Liver (tissue), 9 donors: ENCODE measurements around the gene RAPGEF4. TPM values are rescaled to one million over a fixed set of nuclear protein-coding genes. Genes with fewer than 3 reads are reported as not detected.

ENCODE experiments used
- DNase-seq: peaks from one replicate; pipeline ENCODE4 v3.0.0-alpha.2; 2017; ENCODE audit warnings: low spot score
- H3K27ac ChIP-seq, 2 donors: one replicate each; pipeline ENCODE4 v1.7.0; 2013; ENCODE audit warnings: inconsistent platforms in 2 of 2, low read length in 2 of 2, control low read depth in 1 of 2, low read depth in 1 of 2, mild to moderate bottlenecking in 1 of 2
- H3K27me3 ChIP-seq, 4 donors: one replicate each; pipeline versions ENCODE4 v1.6.1 to v1.7.0; 2013; ENCODE audit warnings: low read length in 3 of 4, inconsistent platforms in 1 of 4, mild to moderate bottlenecking in 1 of 4, moderate library complexity in 1 of 4; ENCODE audit not compliant: control insufficient read depth in 4 of 4, insufficient read depth in 4 of 4
- H3K36me3 ChIP-seq, 4 donors: one replicate each; pipeline versions ENCODE4 v1.6.1 to v1.7.0; 2013; ENCODE audit warnings: low read length in 3 of 4, mild to moderate bottlenecking in 3 of 4, low read depth in 1 of 4, moderate library complexity in 1 of 4; ENCODE audit not compliant: control insufficient read depth in 4 of 4, insufficient read depth in 3 of 4
- H3K4me1 ChIP-seq, 4 donors: one replicate each; pipeline versions ENCODE4 v1.6.1 to v1.7.0; 2013; ENCODE audit warnings: low read length in 3 of 4, mild to moderate bottlenecking in 3 of 4, moderate library complexity in 1 of 4; ENCODE audit not compliant: control insufficient read depth in 4 of 4, insufficient read depth in 4 of 4
- H3K4me3 ChIP-seq, 3 donors: one replicate each; pipeline versions ENCODE4 v1.6.1 to v1.7.0; 2013; ENCODE audit warnings: low read length in 3 of 3, control low read depth in 1 of 3, low read depth in 1 of 3, mild to moderate bottlenecking in 1 of 3
- H3K9ac ChIP-seq, 2 donors: one replicate each; pipeline ENCODE4 v1.7.0; 2013; ENCODE audit warnings: low read length in 2 of 2, mild to moderate bottlenecking in 2 of 2, moderate library complexity in 2 of 2, control low read depth in 1 of 2, low read depth in 1 of 2
- H3K9me3 ChIP-seq, 4 donors: one replicate each; pipeline versions ENCODE4 v1.6.1 to v1.7.0; 2013; ENCODE audit warnings: low read length in 3 of 4; ENCODE audit not compliant: control insufficient read depth in 4 of 4
- EGR1 ChIP-seq, 2 donors: IDR thresholded peaks; 2 replicates each; pipeline ENCODE4 v1.6.1; 2016 to 2018; ENCODE audit warnings: antibody characterized with exemption in 2 of 2, low read depth in 2 of 2
- FOXA1 ChIP-seq: IDR thresholded peaks from 2 replicates; pipeline ENCODE4 v1.6.1; 2016; ENCODE audit warnings: antibody characterized with exemption
- FOXA2 ChIP-seq: IDR thresholded peaks from 2 replicates; pipeline ENCODE4 v1.6.1; 2016; ENCODE audit warnings: antibody characterized with exemption
- GABPA ChIP-seq, 2 donors: IDR thresholded peaks in 1 of 2; conservative IDR thresholded peaks in 1 of 2; 2 replicates each; pipeline ENCODE4 v1.6.1; 2016; ENCODE audit warnings: antibody characterized with exemption in 2 of 2, mild to moderate bottlenecking in 1 of 2, moderate library complexity in 1 of 2
- HNF4G ChIP-seq: IDR thresholded peaks from 2 replicates; pipeline ENCODE4 v1.6.1; 2016; ENCODE audit warnings: antibody characterized with exemption
- JUND ChIP-seq, 2 donors: IDR thresholded peaks; 2 replicates each; pipeline ENCODE4 v1.6.1; 2016; ENCODE audit warnings: antibody characterized with exemption in 2 of 2
- NR2F2 ChIP-seq: IDR thresholded peaks from 2 replicates; pipeline ENCODE4 v1.6.1; 2016; ENCODE audit warnings: antibody characterized with exemption
- RAD21 ChIP-seq, 2 donors: IDR thresholded peaks; 2 replicates each; pipeline ENCODE4 v1.6.1; 2016; ENCODE audit warnings: antibody characterized with exemption in 2 of 2, mild to moderate bottlenecking in 2 of 2
- SP1 ChIP-seq: IDR thresholded peaks from 2 replicates; pipeline ENCODE4 v1.6.1; 2018; ENCODE audit warnings: antibody characterized with exemption, mild to moderate bottlenecking
- TAF1 ChIP-seq: conservative IDR thresholded peaks from 2 replicates; pipeline ENCODE4 v1.6.1; 2016; ENCODE audit warnings: antibody characterized with exemption, mild to moderate bottlenecking
- YY1 ChIP-seq: IDR thresholded peaks from 2 replicates; pipeline ENCODE4 v1.6.1; 2016; ENCODE audit warnings: antibody characterized with exemption, mild to moderate bottlenecking
- WGBS: extraction: QIAGEN DNeasy Blood & Tissue Kit; methylation state at CpG from one replicate; pipeline ENCODE4 v1.1.7; 2013; 5-methylcytosine and 5-hydroxymethylcytosine counted together
- polyA plus RNA-seq, 2 donors: library from polyadenylated mRNA; stranded (reverse) in 1 of 2; unstranded in 1 of 2; fragments of 200-250 nt in 1 of 2; fragments of >200 nt in 1 of 2; fragmentation: Nextera tagmentation in 1 of 2; extraction: Ambion mirVana in 1 of 2; gene quantifications; one replicate each; pipeline versions ENCODE4 v1.2.1 to v1.2.3, GENCODE V29; 2013 to 2015
- total RNA-seq, 2 donors: library from RNA; depleted of rRNA; stranded (reverse); fragments of >200 nt; gene quantifications; one replicate each; pipeline ENCODE4 v1.2.3, GENCODE V29; 2014
- TF ChIP-seq, protein P1 (sequence below): IDR thresholded peaks from 2 replicates; pipeline ENCODE4 v1.6.1; 2016; ENCODE audit warnings: antibody characterized with exemption
- TF ChIP-seq, protein P2 (sequence below): fragments of 150-350 bp; IDR thresholded peaks from 2 replicates; pipeline ENCODE4 v1.5.1; 2017; ENCODE audit warnings: improper control_type of control experiment, low read depth, low read length; ENCODE audit not compliant: missing input control
- TF ChIP-seq, protein P3 (sequence below): IDR thresholded peaks from 2 replicates; pipeline ENCODE4 v1.6.1; 2016; ENCODE audit warnings: antibody characterized with exemption, mild to moderate bottlenecking
- TF ChIP-seq, protein P4 (sequence below): IDR thresholded peaks from 2 replicates; pipeline ENCODE4 v1.6.1; 2016; ENCODE audit warnings: antibody characterized with exemption
- TF ChIP-seq, protein P5 (sequence below): IDR thresholded peaks from 2 replicates; pipeline ENCODE4 v1.6.1; 2016; ENCODE audit warnings: antibody characterized with exemption
- donor health status: healthy.
- donor health status: healthy.
- donor health status: healthy.
- donor health status: healthy.
- donor health status: healthy.

Gene RAPGEF4
- total and polyA plus RNA-seq, 4 donors = 1.5 to 18.2 (median 8.3) TPM

DNA sequence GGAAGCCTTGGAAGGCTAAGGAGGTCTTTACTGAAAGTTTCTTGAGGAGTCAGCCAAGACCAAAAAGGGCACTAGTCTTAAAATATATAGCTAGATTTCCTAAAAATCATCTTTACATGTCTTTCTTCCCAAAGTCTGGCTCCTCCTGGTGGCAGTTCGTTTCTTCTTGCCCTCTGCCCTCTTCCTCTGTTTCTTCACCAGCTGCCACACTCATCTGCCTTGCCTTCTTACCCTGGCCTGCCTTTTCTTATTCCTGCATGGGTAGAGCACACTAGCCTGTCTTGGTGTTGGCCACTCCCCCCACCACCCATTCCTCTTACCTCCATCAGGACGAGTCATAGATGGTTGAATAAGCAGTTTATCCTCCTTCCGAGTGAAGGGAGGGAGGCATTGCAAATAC lies 129.8 kb downstream of the RAPGEF4 start:
- WGBS = 80% methylated on average over 3 of the region's 3 CpGs
- TF ChIP-seq, protein P1, sequence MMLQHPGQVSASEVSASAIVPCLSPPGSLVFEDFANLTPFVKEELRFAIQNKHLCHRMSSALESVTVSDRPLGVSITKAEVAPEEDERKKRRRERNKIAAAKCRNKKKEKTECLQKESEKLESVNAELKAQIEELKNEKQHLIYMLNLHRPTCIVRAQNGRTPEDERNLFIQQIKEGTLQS = no peak
- no peak for TF ChIP-seq RAD21 (IDR thresholded peaks at IDR 0.05)
- no peak for TF ChIP-seq GABPA (IDR thresholded peaks at IDR 0.05 in 1 of 2, conservative IDR thresholded peaks at IDR 0.05 in 1 of 2)
- Histone ChIP-seq H3K4me1 (no peaks in the 10 kb centered on the region), H3K27me3 (no peaks in the 10 kb centered on the region), H3K27ac (no peak overlapping the region), H3K36me3 (no peaks in the 10 kb centered on the region), H3K4me3 (no peak overlapping the region), H3K9ac (no peak overlapping the region), H3K9me3 (no peaks in the 10 kb centered on the region)
- no peak for DNase-seq

DNA sequence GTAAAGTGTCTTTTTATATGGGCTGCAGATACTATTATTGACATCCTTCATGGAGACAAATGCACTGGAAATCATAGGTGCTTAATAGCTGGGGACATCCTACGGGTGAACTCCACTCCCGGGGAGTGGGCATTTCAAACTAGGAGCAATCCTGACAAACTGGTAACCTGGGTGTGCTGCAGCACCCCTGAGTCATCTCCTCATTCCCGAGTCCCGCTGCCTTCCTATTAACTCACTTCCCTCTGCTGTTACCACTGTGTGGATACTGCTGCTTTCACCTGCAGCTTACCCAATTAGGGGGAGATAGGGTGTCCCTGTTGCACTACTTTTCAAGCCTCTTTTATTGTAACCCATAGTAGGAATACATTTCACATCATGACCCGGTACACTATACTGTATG lies 134.2 kb downstream of the RAPGEF4 start:
- no peaks in the 10 kb centered on the region for H3K9me3 ChIP-seq
- TF ChIP-seq YY1 (no peak), HNF4G (no peak), JUND (IDR thresholded peaks at IDR 0.05) (no peak), FOXA1 (no peak), TAF1 (no peak), FOXA2 (no peak), SP1 (no peak)
- TF ChIP-seq, protein P1 = no peak
- TF ChIP-seq, protein P2, sequence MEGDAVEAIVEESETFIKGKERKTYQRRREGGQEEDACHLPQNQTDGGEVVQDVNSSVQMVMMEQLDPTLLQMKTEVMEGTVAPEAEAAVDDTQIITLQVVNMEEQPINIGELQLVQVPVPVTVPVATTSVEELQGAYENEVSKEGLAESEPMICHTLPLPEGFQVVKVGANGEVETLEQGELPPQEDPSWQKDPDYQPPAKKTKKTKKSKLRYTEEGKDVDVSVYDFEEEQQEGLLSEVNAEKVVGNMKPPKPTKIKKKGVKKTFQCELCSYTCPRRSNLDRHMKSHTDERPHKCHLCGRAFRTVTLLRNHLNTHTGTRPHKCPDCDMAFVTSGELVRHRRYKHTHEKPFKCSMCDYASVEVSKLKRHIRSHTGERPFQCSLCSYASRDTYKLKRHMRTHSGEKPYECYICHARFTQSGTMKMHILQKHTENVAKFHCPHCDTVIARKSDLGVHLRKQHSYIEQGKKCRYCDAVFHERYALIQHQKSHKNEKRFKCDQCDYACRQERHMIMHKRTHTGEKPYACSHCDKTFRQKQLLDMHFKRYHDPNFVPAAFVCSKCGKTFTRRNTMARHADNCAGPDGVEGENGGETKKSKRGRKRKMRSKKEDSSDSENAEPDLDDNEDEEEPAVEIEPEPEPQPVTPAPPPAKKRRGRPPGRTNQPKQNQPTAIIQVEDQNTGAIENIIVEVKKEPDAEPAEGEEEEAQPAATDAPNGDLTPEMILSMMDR = no peak
- TF ChIP-seq, protein P3, sequence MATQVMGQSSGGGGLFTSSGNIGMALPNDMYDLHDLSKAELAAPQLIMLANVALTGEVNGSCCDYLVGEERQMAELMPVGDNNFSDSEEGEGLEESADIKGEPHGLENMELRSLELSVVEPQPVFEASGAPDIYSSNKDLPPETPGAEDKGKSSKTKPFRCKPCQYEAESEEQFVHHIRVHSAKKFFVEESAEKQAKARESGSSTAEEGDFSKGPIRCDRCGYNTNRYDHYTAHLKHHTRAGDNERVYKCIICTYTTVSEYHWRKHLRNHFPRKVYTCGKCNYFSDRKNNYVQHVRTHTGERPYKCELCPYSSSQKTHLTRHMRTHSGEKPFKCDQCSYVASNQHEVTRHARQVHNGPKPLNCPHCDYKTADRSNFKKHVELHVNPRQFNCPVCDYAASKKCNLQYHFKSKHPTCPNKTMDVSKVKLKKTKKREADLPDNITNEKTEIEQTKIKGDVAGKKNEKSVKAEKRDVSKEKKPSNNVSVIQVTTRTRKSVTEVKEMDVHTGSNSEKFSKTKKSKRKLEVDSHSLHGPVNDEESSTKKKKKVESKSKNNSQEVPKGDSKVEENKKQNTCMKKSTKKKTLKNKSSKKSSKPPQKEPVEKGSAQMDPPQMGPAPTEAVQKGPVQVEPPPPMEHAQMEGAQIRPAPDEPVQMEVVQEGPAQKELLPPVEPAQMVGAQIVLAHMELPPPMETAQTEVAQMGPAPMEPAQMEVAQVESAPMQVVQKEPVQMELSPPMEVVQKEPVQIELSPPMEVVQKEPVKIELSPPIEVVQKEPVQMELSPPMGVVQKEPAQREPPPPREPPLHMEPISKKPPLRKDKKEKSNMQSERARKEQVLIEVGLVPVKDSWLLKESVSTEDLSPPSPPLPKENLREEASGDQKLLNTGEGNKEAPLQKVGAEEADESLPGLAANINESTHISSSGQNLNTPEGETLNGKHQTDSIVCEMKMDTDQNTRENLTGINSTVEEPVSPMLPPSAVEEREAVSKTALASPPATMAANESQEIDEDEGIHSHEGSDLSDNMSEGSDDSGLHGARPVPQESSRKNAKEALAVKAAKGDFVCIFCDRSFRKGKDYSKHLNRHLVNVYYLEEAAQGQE = no peak
- TF ChIP-seq, protein P4, sequence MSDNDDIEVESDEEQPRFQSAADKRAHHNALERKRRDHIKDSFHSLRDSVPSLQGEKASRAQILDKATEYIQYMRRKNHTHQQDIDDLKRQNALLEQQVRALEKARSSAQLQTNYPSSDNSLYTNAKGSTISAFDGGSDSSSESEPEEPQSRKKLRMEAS = no peak
- H3K27me3 ChIP-seq = no peaks in the 10 kb centered on the region
- DNase-seq = no peak
- H3K4me3 ChIP-seq = no peak overlapping the region
- no peak overlapping the region for H3K9ac ChIP-seq
- no peaks in the 10 kb centered on the region for H3K36me3 ChIP-seq
- 91% methylated on average over 5 of the region's 5 CpGs for WGBS
- H3K27ac ChIP-seq = no peak overlapping the region
- no peaks in the 10 kb centered on the region for H3K4me1 ChIP-seq

DNA sequence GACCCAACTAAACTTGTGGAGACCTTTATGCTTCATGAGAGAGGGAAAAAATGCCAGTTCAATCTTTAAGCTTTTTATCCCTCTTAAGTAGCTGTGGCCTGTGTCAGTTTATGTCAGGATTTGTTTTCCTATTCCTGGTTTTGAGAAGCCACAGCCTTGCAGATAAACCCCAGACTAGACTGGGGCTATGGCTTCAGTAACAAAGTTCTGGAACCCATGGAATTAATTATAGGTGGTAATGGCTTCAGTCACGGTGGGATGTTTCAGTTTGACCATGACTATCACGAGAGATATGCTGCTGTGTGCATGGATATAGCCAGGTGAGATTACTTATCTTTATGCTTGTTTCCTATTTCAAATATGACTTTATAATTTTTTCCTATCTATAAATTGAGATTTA lies 134.8 kb downstream of the RAPGEF4 start:
- no peak overlapping the region for H3K4me3 ChIP-seq
- H3K9ac ChIP-seq = no peak overlapping the region
- DNase-seq = no peak
- no peaks in the 10 kb centered on the region for H3K27me3 ChIP-seq
- WGBS = 95% methylated on average over 2 of the region's 2 CpGs
- H3K27ac ChIP-seq = no peak overlapping the region
- H3K9me3 ChIP-seq = no peaks in the 10 kb centered on the region
- no peaks in the 10 kb centered on the region for H3K4me1 ChIP-seq
- H3K36me3 ChIP-seq = no peaks in the 10 kb centered on the region
- TF ChIP-seq, protein P1 = no peak
- no peak for TF ChIP-seq EGR1 (IDR thresholded peaks at IDR 0.05; ENCODE audit: low read depth in 2 of 2)
- TF ChIP-seq, protein P5, sequence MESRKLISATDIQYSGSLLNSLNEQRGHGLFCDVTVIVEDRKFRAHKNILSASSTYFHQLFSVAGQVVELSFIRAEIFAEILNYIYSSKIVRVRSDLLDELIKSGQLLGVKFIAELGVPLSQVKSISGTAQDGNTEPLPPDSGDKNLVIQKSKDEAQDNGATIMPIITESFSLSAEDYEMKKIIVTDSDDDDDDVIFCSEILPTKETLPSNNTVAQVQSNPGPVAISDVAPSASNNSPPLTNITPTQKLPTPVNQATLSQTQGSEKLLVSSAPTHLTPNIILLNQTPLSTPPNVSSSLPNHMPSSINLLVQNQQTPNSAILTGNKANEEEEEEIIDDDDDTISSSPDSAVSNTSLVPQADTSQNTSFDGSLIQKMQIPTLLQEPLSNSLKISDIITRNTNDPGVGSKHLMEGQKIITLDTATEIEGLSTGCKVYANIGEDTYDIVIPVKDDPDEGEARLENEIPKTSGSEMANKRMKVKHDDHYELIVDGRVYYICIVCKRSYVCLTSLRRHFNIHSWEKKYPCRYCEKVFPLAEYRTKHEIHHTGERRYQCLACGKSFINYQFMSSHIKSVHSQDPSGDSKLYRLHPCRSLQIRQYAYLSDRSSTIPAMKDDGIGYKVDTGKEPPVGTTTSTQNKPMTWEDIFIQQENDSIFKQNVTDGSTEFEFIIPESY = no peak
- TF ChIP-seq TAF1 = no peak
- TF ChIP-seq, protein P3 = no peak
- no peak for TF ChIP-seq SP1
- no peak for TF ChIP-seq GABPA (IDR thresholded peaks at IDR 0.05 in 1 of 2, conservative IDR thresholded peaks at IDR 0.05 in 1 of 2)
- TF ChIP-seq RAD21 (IDR thresholded peaks at IDR 0.05) = no peak
- TF ChIP-seq NR2F2 = no peak
